Peyer's patch (tissue), 4 donors: ENCODE measurements around the gene PLCH1. TPM values are rescaled to one million over a fixed set of nuclear protein-coding genes. Genes with fewer than 3 reads are reported as not detected.

Experiments used
- DNase-seq, 3 donors: peaks; one replicate each; pipeline ENCODE4 v3.0.0-alpha.2; 2017 to 2019
- H3K27ac ChIP-seq, 4 donors: fragments of 200-600 bp; sonication (generic); one replicate each; pipeline ENCODE4 v1.5.1; 2016 to 2019
- H3K27me3 ChIP-seq, 2 donors: fragments of 200-600 bp; sonication (generic); one replicate each; pipeline ENCODE4 v1.5.1; 2019
- H3K36me3 ChIP-seq, 3 donors: fragments of 200-600 bp; sonication (generic); one replicate each; pipeline ENCODE4 v1.5.1; 2016 to 2019
- H3K4me1 ChIP-seq, 4 donors: fragments of 200-600 bp; sonication (generic); one replicate each; pipeline ENCODE4 v1.5.1; 2016 to 2019
- H3K4me3 ChIP-seq, 4 donors: fragments of 200-600 bp; sonication (generic); 1 replicate in 3 of 4; 2 replicates in 1 of 4; pipeline ENCODE4 v1.5.1; 2016 to 2019; ENCODE audit warnings: mild to moderate bottlenecking in 1 of 4
- H3K9me3 ChIP-seq, 4 donors: fragments of 200-600 bp; sonication (generic); one replicate each; pipeline ENCODE4 v1.5.1; 2016 to 2019; ENCODE audit warnings: mild to moderate bottlenecking in 1 of 4
- POLR2A ChIP-seq, 2 donors: fragments of 450-650 bp; IDR thresholded peaks; one replicate each; pipeline ENCODE4 v1.5.1; 2017; ENCODE audit warnings: antibody characterized with exemption in 2 of 2, mild to moderate bottlenecking in 2 of 2, moderate library complexity in 2 of 2
- total RNA-seq, 4 donors: library from RNA; depleted of rRNA; stranded (reverse); fragments of >200 nt; gene quantifications; one replicate each; pipeline ENCODE4 v1.1.0, GENCODE V29; 2016
- TF ChIP-seq, protein P1 (sequence below), 6 experiments: fragments of 450-650 bp in 4 of 6; fragments of 200-600 bp in 2 of 6; sonication (generic) in 1 of 6; IDR thresholded peaks; one replicate each; pipeline ENCODE4 v1.5.1; 2017 to 2019; ENCODE audit warnings: antibody characterized with exemption in 6 of 6, mild to moderate bottlenecking in 3 of 6, moderate library complexity in 1 of 6

The PLCH1 gene
- total RNA-seq, 4 donors from 2014 or later, result 8.3 to 19.1 (median 12.7) TPM

DNA sequence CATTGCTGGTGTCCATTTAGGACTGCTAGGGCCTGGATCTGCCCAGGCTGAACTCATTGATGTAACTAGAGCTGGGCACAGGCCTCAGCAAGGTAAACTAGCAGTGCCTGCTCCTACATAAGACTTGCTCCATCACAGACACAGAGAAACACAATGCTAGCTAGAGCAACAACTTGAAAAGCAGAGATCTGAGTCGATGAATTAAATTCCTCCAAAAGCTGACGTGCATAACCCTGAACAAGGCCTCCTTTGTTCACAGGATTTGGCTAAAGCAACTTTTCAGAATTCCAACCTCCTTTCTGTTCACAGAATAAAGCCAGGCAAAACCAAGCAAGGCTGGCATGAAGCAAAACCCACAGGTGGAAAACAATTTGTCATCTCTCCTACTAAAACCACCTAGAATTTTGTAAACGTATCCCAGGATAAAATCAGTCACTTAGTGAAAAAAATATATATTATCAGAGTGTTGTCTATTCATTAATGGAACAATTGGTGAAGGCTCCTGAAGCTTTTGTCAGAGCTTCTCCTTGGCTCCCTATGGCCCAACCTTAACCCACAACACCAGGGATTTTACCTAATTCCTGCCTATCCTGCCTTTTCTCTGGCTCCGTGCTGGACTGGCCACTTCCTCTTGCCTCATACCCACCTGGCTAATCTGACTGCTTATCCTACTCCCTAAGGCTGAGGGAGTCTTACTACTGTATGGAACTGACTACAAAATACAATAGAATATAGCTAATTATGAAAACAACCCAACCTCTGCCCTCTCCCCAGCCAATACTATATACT, 39.9 kb downstream of the PLCH1 start:
- no peak overlapping the region for H3K27ac ChIP-seq

DNA sequence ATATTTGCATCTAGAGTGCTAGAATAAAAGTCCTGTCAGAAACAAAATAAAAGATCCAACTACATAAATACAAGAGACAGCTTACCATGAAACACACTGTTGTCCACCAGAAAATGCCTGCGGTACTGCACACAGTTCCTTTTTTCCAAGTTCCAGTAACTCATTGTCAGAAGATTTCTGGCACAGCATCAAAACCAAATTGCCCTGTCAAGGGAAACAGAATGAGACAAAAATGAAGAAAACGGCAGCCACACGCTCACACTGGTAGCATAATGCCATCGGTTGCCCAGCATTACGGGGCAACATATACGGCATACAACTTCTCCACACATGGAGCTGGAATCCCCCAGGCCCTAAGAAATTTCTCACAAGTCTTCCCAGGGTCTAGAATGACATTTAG, 40.8 kb downstream of the PLCH1 start:
- H3K9me3 ChIP-seq, result no peaks in the 10 kb centered on the region
- H3K27me3 ChIP-seq, result no peaks in the 10 kb centered on the region
- no peak overlapping the region for H3K4me3 ChIP-seq
- H3K27ac ChIP-seq, result no peak overlapping the region
- no peaks in the 10 kb centered on the region for H3K4me1 ChIP-seq
- no peaks in the 10 kb centered on the region for H3K36me3 ChIP-seq
- no peak for TF ChIP-seq POLR2A (IDR thresholded peaks at IDR 0.05)
- TF ChIP-seq, protein P1, sequence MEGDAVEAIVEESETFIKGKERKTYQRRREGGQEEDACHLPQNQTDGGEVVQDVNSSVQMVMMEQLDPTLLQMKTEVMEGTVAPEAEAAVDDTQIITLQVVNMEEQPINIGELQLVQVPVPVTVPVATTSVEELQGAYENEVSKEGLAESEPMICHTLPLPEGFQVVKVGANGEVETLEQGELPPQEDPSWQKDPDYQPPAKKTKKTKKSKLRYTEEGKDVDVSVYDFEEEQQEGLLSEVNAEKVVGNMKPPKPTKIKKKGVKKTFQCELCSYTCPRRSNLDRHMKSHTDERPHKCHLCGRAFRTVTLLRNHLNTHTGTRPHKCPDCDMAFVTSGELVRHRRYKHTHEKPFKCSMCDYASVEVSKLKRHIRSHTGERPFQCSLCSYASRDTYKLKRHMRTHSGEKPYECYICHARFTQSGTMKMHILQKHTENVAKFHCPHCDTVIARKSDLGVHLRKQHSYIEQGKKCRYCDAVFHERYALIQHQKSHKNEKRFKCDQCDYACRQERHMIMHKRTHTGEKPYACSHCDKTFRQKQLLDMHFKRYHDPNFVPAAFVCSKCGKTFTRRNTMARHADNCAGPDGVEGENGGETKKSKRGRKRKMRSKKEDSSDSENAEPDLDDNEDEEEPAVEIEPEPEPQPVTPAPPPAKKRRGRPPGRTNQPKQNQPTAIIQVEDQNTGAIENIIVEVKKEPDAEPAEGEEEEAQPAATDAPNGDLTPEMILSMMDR (IDR thresholded peaks at IDR 0.05), result no peak
- no peak for DNase-seq

More for the DNA sequence above, 39.9 kb downstream of the PLCH1 start:
- no peak for DNase-seq
- Histone ChIP-seq H3K27me3 (no peaks in the 10 kb centered on the region), H3K9me3 (no peaks in the 10 kb centered on the region), H3K4me1 (no peaks in the 10 kb centered on the region), H3K4me3 (no peak overlapping the region), H3K36me3 (no peaks in the 10 kb centered on the region)
- no peak for TF ChIP-seq POLR2A (IDR thresholded peaks at IDR 0.05)
- TF ChIP-seq, protein P1 (IDR thresholded peaks at IDR 0.05), result no peak

DNA sequence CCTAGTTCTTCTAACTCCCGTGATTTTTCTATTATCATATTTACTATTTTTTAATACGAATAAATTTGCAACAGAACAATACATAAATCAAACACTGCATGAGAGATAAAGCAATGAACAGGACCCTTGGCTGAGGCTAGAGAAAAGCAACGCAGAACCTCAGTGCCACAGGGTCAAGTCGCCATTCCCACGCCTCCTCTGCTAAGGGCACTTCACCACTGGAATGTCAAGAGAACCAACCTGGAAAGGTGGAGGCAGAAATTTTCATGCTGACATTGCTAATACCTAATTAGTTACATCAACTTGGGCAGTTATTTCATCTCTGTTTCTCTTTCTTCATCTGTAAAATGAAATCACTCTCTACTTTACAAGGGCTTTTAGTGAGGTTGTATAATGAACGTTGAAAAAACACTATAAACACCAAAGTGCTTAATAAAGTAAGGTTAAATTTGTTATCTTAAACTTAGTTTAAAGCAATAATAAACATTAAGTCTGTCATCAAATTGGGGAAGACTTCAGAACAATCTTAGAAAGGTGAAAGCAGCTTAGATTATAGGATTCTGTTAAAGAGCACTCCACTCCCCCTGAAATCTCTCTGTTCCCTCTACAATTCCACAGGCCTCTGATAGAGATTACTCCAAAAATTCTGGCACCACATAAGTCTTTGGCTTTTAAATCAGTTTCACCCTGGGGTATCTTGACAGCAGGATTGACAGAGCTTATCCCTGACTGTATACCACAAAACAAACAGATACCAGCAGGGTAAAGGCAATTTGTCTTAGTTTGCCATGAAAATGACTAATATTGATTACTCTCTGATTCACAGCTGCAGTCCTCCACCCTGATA, 41.9 kb downstream of the PLCH1 start:
- Histone ChIP-seq H3K36me3 (no peaks in the 10 kb centered on the region), H3K4me3 (no peak overlapping the region), H3K4me1 (no peaks in the 10 kb centered on the region), H3K27ac (no peak overlapping the region), H3K9me3 (no peaks in the 10 kb centered on the region), H3K27me3 (no peaks in the 10 kb centered on the region)
- no peak for TF ChIP-seq POLR2A (IDR thresholded peaks at IDR 0.05)
- TF ChIP-seq, protein P1 (IDR thresholded peaks at IDR 0.05), result no peak
- no peak for DNase-seq

DNA sequence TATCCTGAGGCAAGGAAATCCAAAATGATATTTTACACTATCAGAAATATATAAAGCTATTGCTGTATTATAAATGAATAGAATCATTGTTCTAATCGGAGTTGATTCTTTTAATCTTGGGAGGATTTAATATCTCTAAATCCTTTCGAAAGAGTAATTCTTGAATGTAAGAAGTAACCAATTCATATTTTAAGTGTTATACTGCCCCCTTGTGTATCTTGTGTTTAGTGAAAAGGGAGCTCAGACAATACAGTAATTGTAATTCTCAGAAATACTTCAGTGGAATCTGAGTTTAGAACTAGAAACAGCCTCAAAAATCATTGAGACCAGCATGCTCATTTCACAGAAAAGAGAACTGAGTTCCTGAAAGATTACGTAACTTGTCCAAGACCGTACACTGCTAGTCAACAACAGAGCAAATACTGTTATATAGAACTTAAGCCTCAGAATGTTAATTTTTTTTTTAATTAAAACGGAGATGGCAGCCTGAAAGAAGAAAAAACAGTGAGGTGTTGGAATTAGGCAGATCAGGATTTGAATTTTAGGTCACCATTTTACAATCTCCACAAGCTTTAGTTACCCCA, 42.9 kb downstream of the PLCH1 start:
- DNase-seq, result no peak
- Histone ChIP-seq H3K4me3 (no peak overlapping the region), H3K27ac (no peak overlapping the region), H3K9me3 (no peaks in the 10 kb centered on the region), H3K27me3 (no peaks in the 10 kb centered on the region), H3K4me1 (no peaks in the 10 kb centered on the region), H3K36me3 (no peaks in the 10 kb centered on the region)
- TF ChIP-seq, protein P1 (IDR thresholded peaks at IDR 0.05), result peak; percentile 18 to 81 (median 69)
- no peak for TF ChIP-seq POLR2A (IDR thresholded peaks at IDR 0.05)

DNA sequence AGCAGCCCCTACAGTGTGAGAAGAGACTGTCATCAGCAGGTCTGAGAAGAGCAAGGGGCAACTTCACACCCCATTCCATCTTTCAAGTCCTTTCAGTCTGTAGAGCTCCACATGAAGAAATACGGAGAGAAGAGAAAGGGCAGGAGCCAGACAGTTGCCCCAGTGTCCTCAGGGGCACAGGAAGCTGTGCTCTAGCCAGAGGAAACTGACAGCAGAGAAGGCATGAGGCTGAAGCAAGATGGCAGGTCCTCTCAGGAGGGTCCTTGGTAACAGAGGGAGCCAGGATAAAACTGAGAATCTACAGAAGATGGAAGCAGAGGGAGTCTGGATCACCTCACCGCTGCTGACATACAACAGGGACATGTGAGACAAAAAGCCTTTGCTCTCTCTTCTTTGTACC, 47.3 kb downstream of the PLCH1 start:
- Histone ChIP-seq H3K27me3 (no peaks in the 10 kb centered on the region), H3K9me3 (no peaks in the 10 kb centered on the region)
- TF ChIP-seq, protein P1 (IDR thresholded peaks at IDR 0.05), result no peak
- no peak for TF ChIP-seq POLR2A (IDR thresholded peaks at IDR 0.05)

More for the DNA sequence above, 47.3 kb downstream of the PLCH1 start:
- Histone ChIP-seq H3K27ac (no peak overlapping the region), H3K36me3 (no peaks in the 10 kb centered on the region), H3K4me1 (no peaks in the 10 kb centered on the region), H3K4me3 (no peak overlapping the region)
- no peak for DNase-seq
